Activated CD4-positive, CD25-positive, alpha-beta regulatory T cell treated with anti-CD3 and anti-CD28 coated beads, Interleukin-2, amount 50 U/mL, for 16 hours (primary cell): ENCODE measurements around the gene SLC17A9.

ENCODE experiments used
- DNase-seq: peaks from one replicate; pipeline ENCODE4 v3.0.0-alpha.2; 2020; ENCODE audit warnings: low read depth, low spot score

Gene SLC17A9

DNA sequence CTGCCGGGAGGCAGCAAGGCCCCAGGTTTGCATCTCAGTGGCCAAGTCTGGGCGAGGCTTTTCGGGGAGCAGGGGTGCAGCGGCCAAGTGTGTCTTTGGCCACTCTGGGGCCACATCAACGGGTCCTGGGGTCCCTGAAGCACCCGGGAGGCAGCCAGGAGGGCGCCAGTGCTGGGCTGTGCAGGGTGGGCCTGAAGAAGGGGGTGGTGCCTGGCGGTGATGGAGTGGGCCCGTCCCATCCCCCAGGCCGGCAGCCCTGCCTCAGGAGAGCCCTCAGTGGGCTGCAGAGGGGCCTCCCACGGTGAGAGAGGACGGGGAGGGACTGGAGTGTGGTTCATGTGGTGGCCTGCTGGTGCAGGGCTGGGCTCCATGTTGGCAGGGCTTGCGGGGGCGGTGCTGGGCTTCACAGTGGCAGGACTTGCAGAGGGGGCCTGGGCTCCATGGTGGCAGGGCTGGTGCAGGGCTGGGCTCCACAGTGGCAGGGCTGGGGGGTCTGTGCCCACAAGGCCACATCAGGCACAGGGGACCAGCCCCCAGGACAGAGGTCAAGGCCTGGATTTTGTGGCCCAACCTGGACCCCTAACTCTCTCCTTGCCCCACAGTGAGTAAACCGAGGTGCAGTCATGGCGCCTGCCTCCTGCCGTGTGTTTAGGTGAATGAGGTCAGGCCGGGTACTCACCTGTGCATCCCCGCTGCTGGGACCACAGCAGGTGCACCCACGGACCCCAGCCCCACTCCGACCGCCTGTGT, 64.7 kb downstream of the SLC17A9 start:
- DNase-seq, result no peak

DNA sequence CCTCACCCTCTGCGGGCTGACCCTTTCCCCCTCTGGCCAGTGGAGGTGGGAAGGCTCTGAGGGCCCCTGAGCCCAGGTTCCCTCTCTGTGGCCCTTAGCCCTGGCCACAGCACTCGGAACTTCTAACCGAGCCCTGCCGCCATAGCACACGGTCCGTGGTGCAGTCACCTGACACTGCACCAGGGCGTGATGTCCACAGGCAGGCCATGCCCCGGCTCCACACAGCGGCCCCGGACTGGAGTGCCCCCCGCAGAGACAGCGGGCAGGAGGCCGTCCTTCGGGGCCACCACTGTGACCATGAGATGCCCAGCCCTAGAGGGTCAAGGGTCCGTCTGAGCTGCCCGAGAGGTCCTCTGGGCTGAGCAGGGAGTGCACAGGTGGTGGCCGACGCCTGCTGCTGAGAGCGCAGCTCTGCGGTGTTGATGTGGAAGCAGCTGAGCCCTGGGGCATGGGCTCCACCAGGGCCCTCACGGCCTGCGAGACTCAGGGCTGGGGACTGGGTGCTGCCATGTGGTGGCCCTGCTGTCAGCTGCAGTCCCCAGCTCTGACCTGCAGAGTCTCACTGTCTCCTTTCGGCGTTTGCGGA, 65.4 kb downstream of the SLC17A9 start:
- DNase-seq, result no peak
